Mesendoderm (in vitro differentiated cells): ENCODE results near the gene HNRNPLL.

Experiments
- DNase-seq: peaks from one replicate; pipeline ENCODE4 v3.0.0; 2013
- H2AK5ac ChIP-seq: 2 replicates; pipeline ENCODE4 v1.6.1; 2013; ENCODE audit warnings: low read length, inconsistent platforms
- H2BK120ac ChIP-seq: 2 replicates; pipeline ENCODE4 v1.6.1; 2013; ENCODE audit warnings: low read depth, mild to moderate bottlenecking, low read length, moderate library complexity, mixed read lengths
- H2BK15ac ChIP-seq: replicated peaks from 2 replicates; pipeline ENCODE4 v1.6.1; 2013; ENCODE audit warnings: low read depth, mild to moderate bottlenecking, moderate library complexity
- H2BK5ac ChIP-seq: 2 replicates; pipeline ENCODE4 v1.6.1; 2013; ENCODE audit warnings: low read length, inconsistent platforms
- H3K18ac ChIP-seq: 2 replicates; pipeline ENCODE4 v1.6.1; 2013; ENCODE audit warnings: mild to moderate bottlenecking, low read length, mixed read lengths
- H3K23ac ChIP-seq: one replicate; pipeline ENCODE4 v1.6.1; 2013; ENCODE audit warnings: low read length
- H3K27ac ChIP-seq: 2 replicates; pipeline ENCODE4 v1.5.1; 2013; ENCODE audit warnings: low read depth, mild to moderate bottlenecking, inconsistent platforms, low read length, moderate library complexity
- H3K27me3 ChIP-seq: 2 replicates; pipeline ENCODE4 v1.6.1; 2013; ENCODE audit warnings: low read length, control low read depth, mild to moderate bottlenecking, inconsistent platforms; ENCODE audit not compliant: insufficient read depth, poor library complexity
- H3K36me3 ChIP-seq: 2 replicates; pipeline ENCODE4 v1.6.1; 2013; ENCODE audit warnings: low read length, inconsistent platforms; ENCODE audit not compliant: control insufficient read depth, insufficient read depth
- H3K4ac ChIP-seq: one replicate; pipeline ENCODE4 v1.6.1; 2013; ENCODE audit warnings: low read depth, mild to moderate bottlenecking, low read length, moderate library complexity
- H3K4me1 ChIP-seq: 2 replicates; pipeline ENCODE4 v1.6.1; 2013; ENCODE audit warnings: low read depth, low read length, inconsistent platforms; ENCODE audit not compliant: control insufficient read depth
- H3K4me2 ChIP-seq: 2 replicates; pipeline ENCODE4 v1.6.1; 2013; ENCODE audit warnings: low read length
- H3K4me3 ChIP-seq: 2 replicates; pipeline ENCODE4 v1.5.1; 2013; ENCODE audit warnings: mild to moderate bottlenecking, low read length
- H3K56ac ChIP-seq: one replicate; pipeline ENCODE4 v1.6.1; 2013; ENCODE audit warnings: low read length
- H3K79me1 ChIP-seq: 2 replicates; pipeline ENCODE4 v1.6.1; 2013; ENCODE audit warnings: low read length, inconsistent platforms
- H3K79me2 ChIP-seq: 2 replicates; pipeline ENCODE4 v1.6.1; 2013; ENCODE audit warnings: mild to moderate bottlenecking, low read length; ENCODE audit not compliant: control insufficient read depth, insufficient read depth
- H3K9ac ChIP-seq: 2 replicates; pipeline ENCODE4 v1.6.1; 2013; ENCODE audit warnings: low read length, inconsistent platforms
- H4K5ac ChIP-seq: one replicate; pipeline ENCODE4 v1.6.1; 2013; ENCODE audit warnings: low read length
- H4K8ac ChIP-seq: one replicate; pipeline ENCODE4 v1.6.1; 2013; ENCODE audit warnings: low read depth, mild to moderate bottlenecking, control low read depth, low read length, moderate library complexity
- WGBS: extraction: QIAGEN DNeasy Blood & Tissue Kit; methylation state at CpG from one replicate; pipeline ENCODE4 v1.1.7; 2013; ENCODE audit warnings: low lambda C conversion rate, missing lambda C conversion rate; ENCODE audit not compliant: insufficient coverage; ENCODE audit errors: extremely low coverage; 5-methylcytosine and 5-hydroxymethylcytosine counted together

The HNRNPLL gene

GRCh38 chr2:38601463-38602135 is 1.1 kb downstream of the HNRNPLL start:
- Histone ChIP-seq H3K56ac (peak overlapping the region; percentile 99), H4K5ac (no peak overlapping the region), H4K8ac (peak overlapping the region; percentile 56), H2AK5ac (no peak overlapping the region), H3K27ac (peak overlapping the region; percentile 98), H3K18ac (peak overlapping the region; percentile 86), H3K4ac (peak overlapping the region; percentile 95), H3K4me3 (peak overlapping the region; percentile 93), H3K27me3 (no peaks in the 10 kb centered on the region), H3K9ac (peak overlapping the region; percentile 98), H2BK5ac (no peak overlapping the region), H2BK120ac (peak overlapping the region; percentile 3), H3K36me3 (no peaks in the 10 kb centered on the region), H3K4me1 (no peaks in the 10 kb centered on the region), H2BK15ac (no peak overlapping the region), H3K4me2 (peak overlapping the region; percentile 3), H3K23ac (no peak overlapping the region), H3K79me1 (peaks cover 2% of the 10 kb centered on the region), H3K79me2 (peaks cover 51% of the 10 kb centered on the region)
- no CpG with 5 or more reads among the region's 25 CpGs for WGBS
- DNase-seq, result peak; percentile 53

GRCh38 chr2:38600921-38601455 is 1.7 kb downstream of the HNRNPLL start:
- H3K4me3 ChIP-seq, result peak overlapping the region; percentile 93
- no peak overlapping the region for H4K8ac ChIP-seq
- H3K4me2 ChIP-seq, result peak overlapping the region; percentile 65
- H2BK120ac ChIP-seq, result no peak overlapping the region
- no peak overlapping the region for H4K5ac ChIP-seq
- no peak overlapping the region for H2AK5ac ChIP-seq
- H3K4me1 ChIP-seq, result no peaks in the 10 kb centered on the region
- no peak overlapping the region for H2BK5ac ChIP-seq
- no peak overlapping the region for H3K18ac ChIP-seq
- H3K56ac ChIP-seq, result peak overlapping the region; percentile 99
- DNase-seq, result no peak
- H3K23ac ChIP-seq, result no peak overlapping the region
- no peak overlapping the region for H2BK15ac ChIP-seq
- H3K79me1 ChIP-seq, result peaks cover 2% of the 10 kb centered on the region
- peaks cover 57% of the 10 kb centered on the region for H3K79me2 ChIP-seq
- no peak overlapping the region for H3K4ac ChIP-seq
- H3K36me3 ChIP-seq, result no peaks in the 10 kb centered on the region
- no peak overlapping the region for H3K27ac ChIP-seq
- H3K27me3 ChIP-seq, result no peaks in the 10 kb centered on the region
- WGBS, result no CpG with 5 or more reads among the region's 9 CpGs
- peak overlapping the region; percentile 98 for H3K9ac ChIP-seq

DNA sequence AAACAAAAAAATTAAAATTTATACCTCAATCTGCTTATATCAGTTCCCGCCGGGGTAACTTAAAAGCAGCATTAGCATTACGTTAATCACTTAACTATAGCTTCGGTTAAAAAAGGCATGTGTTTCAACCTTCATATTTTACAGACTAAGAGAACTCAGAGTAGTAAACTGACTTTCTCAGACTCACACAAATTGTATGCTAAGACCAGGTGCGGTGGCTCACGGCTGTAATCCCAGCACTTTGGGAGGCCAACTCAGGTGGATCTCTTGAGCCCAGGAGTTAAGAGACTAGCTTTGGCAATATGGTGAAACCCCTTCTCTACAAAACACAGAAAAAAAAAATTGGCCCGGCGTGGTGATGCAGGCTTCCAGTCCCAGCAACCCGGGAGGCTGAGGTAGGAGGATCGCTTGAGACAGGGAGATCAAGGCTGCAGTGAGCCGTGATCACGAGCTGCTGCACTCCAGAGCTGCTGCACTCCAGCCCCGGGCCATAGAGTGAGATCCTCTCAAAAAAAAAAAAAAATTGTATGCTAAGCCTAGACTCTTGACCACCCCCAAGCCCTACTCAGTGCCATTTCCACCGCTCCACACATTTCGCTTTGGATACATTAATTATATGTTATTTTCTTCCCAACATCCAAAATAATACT is 2.4 kb downstream of the HNRNPLL start:
- H2AK5ac ChIP-seq, result no peak overlapping the region
- peak overlapping the region; percentile 29 for H3K4ac ChIP-seq
- no peak overlapping the region for H3K27ac ChIP-seq
- no peaks in the 10 kb centered on the region for H3K36me3 ChIP-seq
- peak overlapping the region; percentile 78 for H3K56ac ChIP-seq
- no peak overlapping the region for H2BK120ac ChIP-seq
- no peak overlapping the region for H2BK5ac ChIP-seq
- peaks cover 62% of the 10 kb centered on the region for H3K79me2 ChIP-seq
- H4K5ac ChIP-seq, result no peak overlapping the region
- H3K9ac ChIP-seq, result peak overlapping the region; percentile 98
- H2BK15ac ChIP-seq, result no peak overlapping the region
- peak overlapping the region; percentile 65 for H3K4me2 ChIP-seq
- peak overlapping the region; percentile 93 for H3K4me3 ChIP-seq
- no peaks in the 10 kb centered on the region for H3K4me1 ChIP-seq
- H3K27me3 ChIP-seq, result no peaks in the 10 kb centered on the region
- peaks cover 2% of the 10 kb centered on the region for H3K79me1 ChIP-seq
- WGBS, result no CpG with 5 or more reads among the region's 15 CpGs
- H3K23ac ChIP-seq, result no peak overlapping the region
- DNase-seq, result peak; percentile 50
- no peak overlapping the region for H4K8ac ChIP-seq
- no peak overlapping the region for H3K18ac ChIP-seq

DNA sequence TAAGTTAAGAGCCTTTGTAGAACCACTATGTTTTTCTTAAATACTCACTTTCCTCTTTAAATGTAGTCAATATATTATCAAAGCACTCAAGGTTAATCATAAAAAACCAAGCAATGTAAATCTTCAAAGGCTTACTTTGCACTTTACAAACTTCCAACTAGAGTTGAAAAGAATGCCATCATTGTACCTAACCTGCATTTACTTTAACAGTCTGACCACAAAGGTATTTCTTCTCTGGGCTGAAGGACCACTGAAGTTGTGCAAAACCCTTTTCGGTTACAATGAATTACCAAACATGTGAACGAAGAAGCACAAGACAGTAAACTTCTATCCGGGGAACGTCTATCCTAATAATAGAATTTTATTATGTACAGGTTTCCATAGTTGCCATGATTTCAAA is 3.0 kb downstream of the HNRNPLL start:
- DNase-seq, result no peak
- Histone ChIP-seq H3K79me1 (peaks cover 2% of the 10 kb centered on the region), H3K56ac (no peak overlapping the region), H2BK15ac (no peak overlapping the region), H3K9ac (peak overlapping the region; percentile 5), H3K27me3 (no peaks in the 10 kb centered on the region), H2AK5ac (no peak overlapping the region), H2BK120ac (no peak overlapping the region), H4K8ac (no peak overlapping the region), H3K27ac (no peak overlapping the region), H3K18ac (no peak overlapping the region), H3K36me3 (no peaks in the 10 kb centered on the region), H3K4me2 (no peak overlapping the region), H3K4ac (no peak overlapping the region), H3K4me1 (no peaks in the 10 kb centered on the region), H4K5ac (no peak overlapping the region), H2BK5ac (no peak overlapping the region), H3K4me3 (no peak overlapping the region), H3K79me2 (peaks cover 66% of the 10 kb centered on the region), H3K23ac (no peak overlapping the region)
- WGBS, result no CpG with 5 or more reads among the region's 4 CpGs

DNA sequence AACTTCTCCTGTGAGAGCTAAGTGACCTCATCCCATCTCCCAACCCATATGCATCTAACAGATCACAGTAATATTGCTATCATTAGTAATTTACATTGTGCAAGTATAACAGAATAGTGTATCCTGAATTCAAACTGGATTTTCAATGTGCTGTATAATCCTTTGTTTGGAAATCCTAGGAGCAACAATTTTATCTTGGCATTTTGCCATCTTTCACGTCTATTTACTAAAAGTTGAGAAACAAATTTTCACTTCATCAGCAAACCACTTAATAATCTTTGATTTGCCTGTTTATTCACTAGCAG is 3.8 kb downstream of the HNRNPLL start:
- H3K23ac ChIP-seq, result no peak overlapping the region
- no peak overlapping the region for H4K5ac ChIP-seq
- no peaks in the 10 kb centered on the region for H3K4me1 ChIP-seq
- no peak overlapping the region for H3K27ac ChIP-seq
- H4K8ac ChIP-seq, result no peak overlapping the region
- no peak for DNase-seq
- H3K4ac ChIP-seq, result no peak overlapping the region
- no peak overlapping the region for H2BK5ac ChIP-seq
- H3K79me1 ChIP-seq, result peaks cover 2% of the 10 kb centered on the region
- H2BK120ac ChIP-seq, result no peak overlapping the region
- no CpG with 5 or more reads among the region's 1 CpG for WGBS
- H3K18ac ChIP-seq, result no peak overlapping the region
- no peak overlapping the region for H3K9ac ChIP-seq
- H3K36me3 ChIP-seq, result no peaks in the 10 kb centered on the region
- H3K4me2 ChIP-seq, result no peak overlapping the region
- H2AK5ac ChIP-seq, result no peak overlapping the region
- no peak overlapping the region for H3K4me3 ChIP-seq
- H3K79me2 ChIP-seq, result peaks cover 69% of the 10 kb centered on the region
- no peak overlapping the region for H3K56ac ChIP-seq
- no peak overlapping the region for H2BK15ac ChIP-seq
- no peaks in the 10 kb centered on the region for H3K27me3 ChIP-seq
